GM23248 (cell line): ENCODE data around the gene PYGL.

Experiments
- EZH2 ChIP-seq: fragments of 200-600 bp; sonication (generic); IDR thresholded peaks from 2 replicates; pipeline ENCODE4 v1.6.1; 2018; ENCODE audit warnings: antibody characterized with exemption, mild to moderate bottlenecking; ENCODE audit not compliant: insufficient read depth, poor library complexity, severe bottlenecking
- EZH2phosphoT487 ChIP-seq: fragments of 200-600 bp; sonication (generic); IDR thresholded peaks from 2 replicates; pipeline ENCODE4 v1.6.1; 2018; ENCODE audit warnings: antibody characterized with exemption, moderate library complexity, mild to moderate bottlenecking, low read depth; ENCODE audit not compliant: insufficient read depth

DNA sequence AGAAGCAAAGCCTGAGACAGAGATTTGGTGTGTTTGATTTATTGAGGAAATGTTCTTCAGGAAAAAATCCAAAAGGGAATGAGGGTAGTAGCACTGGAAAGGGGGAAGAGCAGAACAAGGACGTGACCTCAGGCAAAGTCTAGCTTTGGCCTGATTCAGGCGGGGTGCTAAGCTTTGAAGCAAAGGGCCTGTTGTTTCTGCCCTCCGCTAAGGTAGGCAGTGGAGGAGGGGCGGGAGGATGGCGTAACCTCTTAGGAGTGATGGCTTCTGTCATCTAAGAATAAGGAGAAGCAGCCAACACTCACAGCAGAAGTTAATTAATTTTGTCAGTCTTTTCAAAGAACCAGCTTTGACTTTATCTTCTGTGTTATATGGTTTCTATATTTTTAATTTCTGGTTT, 52.0 kb downstream of the PYGL start:
- TF ChIP-seq EZH2: no peak
- TF ChIP-seq EZH2phosphoT487: no peak
